Kidney (tissue), 14 donors: Measurements from ENCODE around the gene ALKBH8. TPM values are rescaled to one million over a fixed set of nuclear protein-coding genes. Genes with fewer than 3 reads are reported as not detected.
A peak's percentile ranks its signal among the peaks of the same experiment; 100 is the strongest.

Source experiments
- DNase-seq, 5 donors: peaks; one replicate each; pipeline ENCODE4 v3.0.0-alpha.2; 2013 to 2020
- FAIRE-seq: peaks from 2 replicates; lab custom pipeline; 2012; peaks lifted over from hg19 to GRCh38; lab: Jason Lieb, UNC
- H3K27ac ChIP-seq, 2 donors: one replicate each; pipeline ENCODE4 v1.7.0; 2013; ENCODE audit warnings: low read depth in 2 of 2, low read length in 2 of 2, inconsistent platforms in 1 of 2
- H3K27me3 ChIP-seq: one replicate; pipeline ENCODE4 v1.7.1; 2013; ENCODE audit warnings: low read length, inconsistent platforms; ENCODE audit not compliant: control insufficient read depth, insufficient read depth
- H3K36me3 ChIP-seq, 3 donors: one replicate each; pipeline versions ENCODE4 v1.7.0 to v1.7.1; 2013; ENCODE audit warnings: low read length in 3 of 3, control low read depth in 1 of 3, inconsistent platforms in 1 of 3; ENCODE audit not compliant: insufficient read depth in 3 of 3, control insufficient read depth in 2 of 3
- H3K4me1 ChIP-seq, 3 donors: one replicate each; pipeline versions ENCODE4 v1.7.0 to v1.7.1; 2013; ENCODE audit warnings: low read length in 3 of 3, inconsistent platforms in 1 of 3, low read depth in 1 of 3; ENCODE audit not compliant: control insufficient read depth in 2 of 3, insufficient read depth in 2 of 3
- H3K4me3 ChIP-seq, 3 donors: one replicate each; pipeline versions ENCODE4 v1.7.0 to v1.8.1; 2013; ENCODE audit warnings: low read length in 3 of 3, control low read depth in 1 of 3, inconsistent platforms in 1 of 3
- H3K9ac ChIP-seq, 3 donors: one replicate each; pipeline versions ENCODE4 v1.7.0 to v1.7.1; 2013; ENCODE audit warnings: low read length in 3 of 3, control low read depth in 1 of 3, inconsistent platforms in 1 of 3
- H3K9me3 ChIP-seq, 3 donors: one replicate each; pipeline versions ENCODE4 v1.7.0 to v1.7.1; 2013; ENCODE audit warnings: low read length in 3 of 3, control low read depth in 1 of 3, inconsistent platforms in 1 of 3; ENCODE audit not compliant: control insufficient read depth in 2 of 3, insufficient read depth in 1 of 3
- intact Hi-C: fragments of 100-400 bp; cut with DNase I; formaldehyde crosslinking; loops from one replicate; pipeline ENCODE4 v1.11.1; 2022
- polyA plus RNA-seq: library from polyadenylated mRNA; stranded (reverse); fragments of 350-450 nt; fragmentation: Illumina TruSeq; extraction: RNeasy Lipid Tissue Mini Kit (QIAGEN cat#74804); gene quantifications from one replicate; pipeline ENCODE4 v1.2.3, GENCODE V29; 2014; ENCODE audit warnings: low read depth, low replicate concordance; ENCODE audit not compliant: insufficient read depth
- total RNA-seq: library from RNA; stranded (reverse); fragmentation: NEBNext Ultra II Directional; extraction: Animal tissue kit (Norgen Biotek cat#: 25700); gene quantifications from one replicate; pipeline ENCODE4 v1.2.1, GENCODE V29; 2021
- TF ChIP-seq, protein P1 (sequence below): IDR thresholded peaks from 3 replicates; pipeline ENCODE4 v1.5.1; 2012; ENCODE audit warnings: mild to moderate bottlenecking, moderate library complexity, borderline replicate concordance; ENCODE audit not compliant: insufficient read depth; ENCODE audit errors: extremely low read depth
- donor health status: control.
- donor health status: control.
- donor health status: control.
- donor health status: control.
- donor health status: control.
- donor health status: DM: yes; HTN: yes; CAD: no.
- donor health status: Normal renal cell carcinoma (clear cell type).

Gene ALKBH8
- total and polyA plus RNA-seq, 2 donors from 2014 or later: 3.8 to 9.4 TPM

GRCh38 chr11:107590460-107591377 lies 25.2 kb upstream of the ALKBH8 start, which contains the start of gene ELMOD1:
ELMOD1 (plus strand) TSS chr11:107591147; CDS start chr11:107618190, 27,043 bp downstream.
- peaks cover 0 to 11% (median 4%) of the 10 kb centered on the region in 3 donors for H3K4me1 ChIP-seq
- H3K36me3 ChIP-seq: no peaks in the 10 kb centered on the region
- no peak within 1 kb of the TSS for H3K27ac ChIP-seq
- H3K9me3 ChIP-seq: no peaks in the 10 kb centered on the region
- intact Hi-C loops: no loop called here
- H3K4me3 ChIP-seq: peak within 1 kb of the TSS; percentile 63 to 81 (median 75)
- H3K9ac ChIP-seq: peak within 1 kb of the TSS in 1 of 3 donors; percentile 54
- H3K27me3 ChIP-seq: peaks cover 36% of the 10 kb centered on the region
- FAIRE-seq (no peak), DNase-seq (peak; percentile 63 to 81 (median 79))
- TF ChIP-seq, protein P1, sequence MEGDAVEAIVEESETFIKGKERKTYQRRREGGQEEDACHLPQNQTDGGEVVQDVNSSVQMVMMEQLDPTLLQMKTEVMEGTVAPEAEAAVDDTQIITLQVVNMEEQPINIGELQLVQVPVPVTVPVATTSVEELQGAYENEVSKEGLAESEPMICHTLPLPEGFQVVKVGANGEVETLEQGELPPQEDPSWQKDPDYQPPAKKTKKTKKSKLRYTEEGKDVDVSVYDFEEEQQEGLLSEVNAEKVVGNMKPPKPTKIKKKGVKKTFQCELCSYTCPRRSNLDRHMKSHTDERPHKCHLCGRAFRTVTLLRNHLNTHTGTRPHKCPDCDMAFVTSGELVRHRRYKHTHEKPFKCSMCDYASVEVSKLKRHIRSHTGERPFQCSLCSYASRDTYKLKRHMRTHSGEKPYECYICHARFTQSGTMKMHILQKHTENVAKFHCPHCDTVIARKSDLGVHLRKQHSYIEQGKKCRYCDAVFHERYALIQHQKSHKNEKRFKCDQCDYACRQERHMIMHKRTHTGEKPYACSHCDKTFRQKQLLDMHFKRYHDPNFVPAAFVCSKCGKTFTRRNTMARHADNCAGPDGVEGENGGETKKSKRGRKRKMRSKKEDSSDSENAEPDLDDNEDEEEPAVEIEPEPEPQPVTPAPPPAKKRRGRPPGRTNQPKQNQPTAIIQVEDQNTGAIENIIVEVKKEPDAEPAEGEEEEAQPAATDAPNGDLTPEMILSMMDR: no peak

GRCh38 chr11:107587306-107587979 lies 21.9 kb upstream of the ALKBH8 start:
- Histone ChIP-seq H3K36me3 (no peaks in the 10 kb centered on the region), H3K27ac (no peak overlapping the region), H3K9me3 (no peaks in the 10 kb centered on the region), H3K27me3 (peaks cover 21% of the 10 kb centered on the region), H3K4me3 (no peak overlapping the region), H3K9ac (no peak overlapping the region), H3K4me1 (peaks cover 0 to 8% (median 0%) of the 10 kb centered on the region in 3 donors)
- TF ChIP-seq, protein P1: no peak
- DNase-seq (no peak), FAIRE-seq (no peak)
- intact Hi-C loops: no loop called here

- no peak for FAIRE-seq
Measured at GRCh38 chr11:107583629-107584195, 18.2 kb upstream of the ALKBH8 start.

More at GRCh38 chr11:107583629-107584195, 18.2 kb upstream of the ALKBH8 start:
- TF ChIP-seq, protein P1: no peak
- H3K27me3 ChIP-seq: peaks cover 6% of the 10 kb centered on the region
- H3K27ac ChIP-seq: no peak overlapping the region
- H3K4me1 ChIP-seq: no peaks in the 10 kb centered on the region
- no peak for DNase-seq
- no peak overlapping the region for H3K4me3 ChIP-seq
- H3K9me3 ChIP-seq: no peaks in the 10 kb centered on the region
- H3K9ac ChIP-seq: no peak overlapping the region
- intact Hi-C loops: no loop called here
- H3K36me3 ChIP-seq: no peaks in the 10 kb centered on the region
